ENCODE results near the gene IDS.

The IDS gene

GRCh38 chrX:149455934-149456333 is 49.2 kb downstream of the IDS start:
- FAIRE-seq, result no peak

- no peak for FAIRE-seq
Measured at GRCh38 chrX:149453906-149454822, 50.9 kb downstream of the IDS start.

GRCh38 chrX:149453030-149453429 is 52.1 kb downstream of the IDS start:
- FAIRE-seq, result no peak

- no peak for FAIRE-seq
Measured at GRCh38 chrX:149433451-149433850, 71.7 kb downstream of the IDS start.

GRCh38 chrX:149433051-149433450 is 72.1 kb downstream of the IDS start:
- no peak for FAIRE-seq
